ENCODE measurements around the gene SLITRK5.

SLITRK5 gene

GRCh38 chr13:87709947-87710346 lies 38.8 kb downstream of the SLITRK5 start:
- DNase-seq = no peak

GRCh38 chr13:87712012-87712411 lies 40.8 kb downstream of the SLITRK5 start:
- DNase-seq = no peak

Data from activated CD8-positive, alpha-beta memory T cell treated with anti-CD3 and anti-CD28 coated beads for 24 hours (primary cell).